ENCODE results near the gene FCHSD2.
"Not testable (repeated sequence)": the region's sequence is repeated elsewhere in the genome, so short reads cannot be mapped to it uniquely, and the experiment has no call there.

Gene FCHSD2

DNA sequence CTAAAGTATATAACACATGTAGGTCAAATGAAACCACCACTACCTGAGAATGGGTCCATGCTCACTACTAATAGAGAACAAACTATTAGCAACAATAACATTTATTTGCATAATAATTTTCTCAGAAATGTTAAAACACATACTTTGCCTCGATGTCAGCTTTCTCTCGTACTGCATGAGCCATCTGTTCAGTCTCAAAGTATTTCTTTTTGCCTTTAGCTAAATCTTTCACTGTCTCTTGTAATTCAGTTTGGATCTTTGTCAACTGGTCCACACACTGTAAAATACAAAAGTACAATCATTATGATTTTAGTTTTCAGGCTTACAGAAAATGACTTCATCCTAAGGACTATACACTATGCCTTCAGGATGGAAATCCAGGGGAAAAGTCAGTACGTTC, 153.3 kb downstream of the FCHSD2 start:
- ChIA-PET POLR2A (no interaction called here), CTCF (interaction anchor here (0.9 kb wide), 1 partner anchor 13 kb away, joined by 3 read pairs; no protein-coding TSS in a partner anchor)
- DNase-seq (ENCODE audit: extremely low spot score): no peak
- TF ChIP-seq, protein P1, sequence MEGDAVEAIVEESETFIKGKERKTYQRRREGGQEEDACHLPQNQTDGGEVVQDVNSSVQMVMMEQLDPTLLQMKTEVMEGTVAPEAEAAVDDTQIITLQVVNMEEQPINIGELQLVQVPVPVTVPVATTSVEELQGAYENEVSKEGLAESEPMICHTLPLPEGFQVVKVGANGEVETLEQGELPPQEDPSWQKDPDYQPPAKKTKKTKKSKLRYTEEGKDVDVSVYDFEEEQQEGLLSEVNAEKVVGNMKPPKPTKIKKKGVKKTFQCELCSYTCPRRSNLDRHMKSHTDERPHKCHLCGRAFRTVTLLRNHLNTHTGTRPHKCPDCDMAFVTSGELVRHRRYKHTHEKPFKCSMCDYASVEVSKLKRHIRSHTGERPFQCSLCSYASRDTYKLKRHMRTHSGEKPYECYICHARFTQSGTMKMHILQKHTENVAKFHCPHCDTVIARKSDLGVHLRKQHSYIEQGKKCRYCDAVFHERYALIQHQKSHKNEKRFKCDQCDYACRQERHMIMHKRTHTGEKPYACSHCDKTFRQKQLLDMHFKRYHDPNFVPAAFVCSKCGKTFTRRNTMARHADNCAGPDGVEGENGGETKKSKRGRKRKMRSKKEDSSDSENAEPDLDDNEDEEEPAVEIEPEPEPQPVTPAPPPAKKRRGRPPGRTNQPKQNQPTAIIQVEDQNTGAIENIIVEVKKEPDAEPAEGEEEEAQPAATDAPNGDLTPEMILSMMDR (IDR thresholded peaks at IDR 0.05; ENCODE audit: control extremely low read depth, extremely low read depth, low read depth, missing control alignments): no peak

GRCh38 chr11:72985645-72986044, 156.5 kb downstream of the FCHSD2 start:
- TF ChIP-seq, protein P1 (IDR thresholded peaks at IDR 0.05; ENCODE audit: control extremely low read depth, extremely low read depth, low read depth, missing control alignments): no peak
- POLR2A ChIA-PET: no interaction called here
- no peak for DNase-seq (ENCODE audit: extremely low spot score)
- CTCF ChIA-PET: no interaction called here

GRCh38 chr11:72984453-72985077, 157.6 kb downstream of the FCHSD2 start:
- TF ChIP-seq, protein P1 (IDR thresholded peaks at IDR 0.05; ENCODE audit: control extremely low read depth, extremely low read depth, low read depth, missing control alignments): no peak
- no peak for DNase-seq (ENCODE audit: extremely low spot score)
- POLR2A ChIA-PET: no interaction called here
- CTCF ChIA-PET: interaction anchor here (1.8 to 3.9 kb wide), 2 partner anchors 12 to 193 kb away, joined by 4 to 13 read pairs; no protein-coding TSS in a partner anchor

DNA sequence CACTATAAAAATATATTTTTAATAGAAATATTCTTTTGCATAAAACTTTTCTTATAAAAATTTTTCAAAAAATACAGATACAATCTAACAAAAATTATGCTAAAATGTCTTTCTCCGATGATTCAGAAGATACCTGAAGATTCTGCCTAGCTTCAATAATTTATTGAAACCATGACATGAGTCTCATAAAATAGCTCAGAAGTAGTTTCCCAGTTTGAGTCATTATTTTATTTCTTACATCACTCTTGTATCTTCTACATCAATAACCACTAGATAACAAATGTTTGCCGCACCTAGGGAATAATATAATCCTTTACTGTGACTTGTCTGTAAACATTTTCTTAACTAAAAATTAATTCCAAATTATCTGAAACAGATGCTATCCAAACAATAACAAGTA, 158.6 kb downstream of the FCHSD2 start:
- TF ChIP-seq, protein P1 (IDR thresholded peaks at IDR 0.05; ENCODE audit: control extremely low read depth, extremely low read depth, low read depth, missing control alignments): no peak
- ChIA-PET POLR2A (no interaction called here), CTCF (interaction anchor here (0.9 to 3.9 kb wide), 6 partner anchors 11 to 194 kb away, joined by 3 to 13 read pairs (median 3); no protein-coding TSS in a partner anchor)
- DNase-seq (ENCODE audit: extremely low spot score): no peak

- DNase-seq (ENCODE audit: extremely low spot score): no peak
- TF ChIP-seq, protein P1 (IDR thresholded peaks at IDR 0.05; ENCODE audit: control extremely low read depth, extremely low read depth, low read depth, missing control alignments): no peak
- ChIA-PET POLR2A (no interaction called here), CTCF (interaction anchor here (0.8 to 3.9 kb wide), 14 partner anchors 8 to 202 kb away, joined by 3 to 13 read pairs (median 4); partner anchors contain the start of gene FCHSD2)
Measured at GRCh38 chr11:72981971-72982685, 160.0 kb downstream of the FCHSD2 start.

DNA sequence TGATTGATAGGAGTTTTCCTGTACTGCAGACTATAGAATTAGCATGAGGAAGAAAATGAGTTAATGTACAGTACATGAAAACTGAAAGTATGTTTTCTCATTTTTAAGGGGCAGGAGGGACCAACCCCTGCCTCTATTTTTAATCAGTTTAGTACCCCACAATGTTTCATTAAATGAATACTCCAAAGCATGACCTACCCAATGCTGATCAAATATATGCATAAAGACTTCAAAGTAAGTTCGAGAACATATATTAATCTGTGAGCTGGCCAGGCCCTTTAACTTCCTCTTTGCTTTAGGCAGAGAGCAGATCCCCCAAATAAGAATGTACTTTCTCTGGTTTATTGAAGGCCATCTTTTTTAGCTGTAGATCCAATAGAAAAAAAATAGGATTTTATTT, 161.0 kb downstream of the FCHSD2 start:
- no peak for DNase-seq (ENCODE audit: extremely low spot score)
- TF ChIP-seq, protein P1 (IDR thresholded peaks at IDR 0.05; ENCODE audit: control extremely low read depth, extremely low read depth, low read depth, missing control alignments): no peak
- ChIA-PET CTCF (interaction anchor here (0.9 to 3.9 kb wide), 16 partner anchors 8 to 203 kb away, joined by 3 to 13 read pairs (median 3); partner anchors contain the start of gene FCHSD2), POLR2A (no interaction called here)

DNA sequence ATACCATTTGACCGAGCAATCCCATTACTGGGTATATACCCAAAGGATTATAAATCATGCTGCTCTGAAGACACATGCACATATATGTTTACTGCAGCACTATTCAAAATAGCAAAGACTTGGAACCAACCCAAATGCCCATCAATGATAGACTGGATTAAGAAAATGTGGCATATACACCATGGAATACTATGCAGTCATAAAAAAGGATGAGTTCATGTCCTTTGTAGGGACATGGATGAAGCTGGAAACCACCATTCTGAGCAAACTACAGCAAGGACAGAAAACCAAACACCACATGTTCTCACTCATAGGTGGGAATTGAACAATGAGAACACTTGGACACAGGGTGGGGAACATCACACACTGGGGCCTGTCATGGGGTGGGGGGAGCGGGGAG, 164.3 kb downstream of the FCHSD2 start:
- POLR2A ChIA-PET; CTCF ChIA-PET; DNase-seq (ENCODE audit: extremely low spot score): not testable (repeated sequence)

- CTCF ChIA-PET: interaction anchor here (0.9 kb wide), 1 partner anchor 12 kb away, joined by 3 read pairs; no protein-coding TSS in a partner anchor
- POLR2A ChIA-PET; DNase-seq (ENCODE audit: extremely low spot score): not testable (repeated sequence)
Measured at GRCh38 chr11:72976522-72976892, 165.6 kb downstream of the FCHSD2 start.

Measured in GM10248 (cell line).